PFSK-1 (cell line): ENCODE measurements around the gene OPN5.

Experiments
- FOXP2 ChIP-seq: optimal IDR thresholded peaks from 2 replicates; pipeline ENCODE3; 2011; ENCODE audit warnings: borderline replicate concordance, control low read depth, inconsistent platforms; ENCODE audit not compliant: insufficient read depth; ENCODE audit errors: extremely low read length, extremely low read depth
- POLR2AphosphoS5 ChIP-seq: IDR thresholded peaks from 2 replicates; pipeline ENCODE4 v1.6.1; 2012; ENCODE audit warnings: low read depth, mild to moderate bottlenecking, control low read depth, low read length, moderate library complexity
- REST ChIP-seq, 2 experiments: IDR thresholded peaks; 2 replicates each; pipeline versions ENCODE4 v1.6.1 to v1.8.0; 2011 to 2012; ENCODE audit warnings: low read depth in 2 of 2, low read length in 2 of 2, control low read depth in 1 of 2, inconsistent platforms in 1 of 2, mild to moderate bottlenecking in 1 of 2, moderate library complexity in 1 of 2; ENCODE audit not compliant: insufficient read depth in 1 of 2
- SIN3A ChIP-seq: IDR thresholded peaks from 2 replicates; pipeline ENCODE4 v1.6.1; 2012; ENCODE audit warnings: mild to moderate bottlenecking, low read length, moderate library complexity, borderline replicate concordance; ENCODE audit not compliant: insufficient read depth
- TAF1 ChIP-seq: IDR thresholded peaks from 2 replicates; pipeline ENCODE4 v1.6.1; 2012; ENCODE audit warnings: low read length, control low read depth, borderline replicate concordance; ENCODE audit not compliant: insufficient read depth

OPN5 gene

GRCh38 chr6:47832386-47833100 lies 50.7 kb downstream of the OPN5 start:
- no peak for TF ChIP-seq FOXP2
- TF ChIP-seq POLR2AphosphoS5 = no peak
- no peak for TF ChIP-seq REST (IDR thresholded peaks at IDR 0.05; ENCODE audit: insufficient read depth in 1 of 2, low read depth in 2 of 2, low read length in 2 of 2)
- no peak for TF ChIP-seq SIN3A
- TF ChIP-seq TAF1 = no peak

- TF ChIP-seq REST (IDR thresholded peaks at IDR 0.05; ENCODE audit: insufficient read depth in 1 of 2, low read depth in 2 of 2, low read length in 2 of 2) (no peak), FOXP2 (no peak), TAF1 (no peak), SIN3A (no peak), POLR2AphosphoS5 (no peak)
These were observed 52.4 kb downstream of the OPN5 start for GRCh38 chr6:47834196-47834595.

- TF ChIP-seq FOXP2 (no peak), REST (IDR thresholded peaks at IDR 0.05; ENCODE audit: insufficient read depth in 1 of 2, low read depth in 2 of 2, low read length in 2 of 2) (no peak), TAF1 (no peak), SIN3A (no peak), POLR2AphosphoS5 (no peak)
These were observed 54.2 kb downstream of the OPN5 start for GRCh38 chr6:47836046-47836445.

GRCh38 chr6:47836639-47837038 lies 54.8 kb downstream of the OPN5 start:
- TF ChIP-seq SIN3A (no peak), POLR2AphosphoS5 (no peak), FOXP2 (no peak), TAF1 (no peak), REST (IDR thresholded peaks at IDR 0.05; ENCODE audit: insufficient read depth in 1 of 2, low read depth in 2 of 2, low read length in 2 of 2) (no peak)
